H1 (cell line): ENCODE data around the gene KLHL36. TPM values are rescaled to one million over a fixed set of nuclear protein-coding genes. Genes with fewer than 3 reads are reported as not detected.

Source experiments
- BCL11A ChIP-seq, 2 experiments: IDR thresholded peaks; one replicate each; pipeline ENCODE4 v1.6.1; 2011; ENCODE audit warnings: low read depth in 2 of 2, low read length in 2 of 2, mild to moderate bottlenecking in 2 of 2
- CBX5 ChIP-seq: fragments of 300-800, 300-1000 bp; sonication (generic); IDR thresholded peaks from 2 replicates; pipeline ENCODE4 v1.7.1; 2016; ENCODE audit warnings: antibody characterized with exemption, low read length, low read depth
- CBX8 ChIP-seq: fragments of 300-800, 300-1000 bp; sonication (generic); IDR thresholded peaks from 2 replicates; pipeline ENCODE4 v1.7.1; 2016; ENCODE audit warnings: low read depth, low read length, borderline replicate concordance
- CHD2 ChIP-seq: IDR thresholded peaks from 2 replicates; pipeline ENCODE4 v1.6.1; 2012; ENCODE audit warnings: low read length, improper control_type of control experiment
- CREB1 ChIP-seq: IDR thresholded peaks from 2 replicates; pipeline ENCODE4 v1.6.1; 2012; ENCODE audit warnings: inconsistent platforms
- EGR1 ChIP-seq: IDR thresholded peaks from 2 replicates; pipeline ENCODE4 v1.6.1; 2011; ENCODE audit warnings: low read depth, low read length, borderline replicate concordance
- GTF2F1 ChIP-seq: IDR thresholded peaks from 2 replicates; pipeline ENCODE4 v1.6.1; 2012; ENCODE audit warnings: low read depth, low read length, improper control_type of control experiment, borderline replicate concordance
- KDM1A ChIP-seq: fragments of 200-600, 300-600 bp; sonication (generic); IDR thresholded peaks from 2 replicates; pipeline ENCODE4 v1.7.1; 2016; ENCODE audit warnings: mild to moderate bottlenecking, low read length, borderline replicate concordance
- NANOG ChIP-seq: IDR thresholded peaks from 2 replicates; pipeline ENCODE4 v1.6.1; 2011; ENCODE audit warnings: low read length, low read depth, mild to moderate bottlenecking, inconsistent platforms; ENCODE audit not compliant: insufficient read depth, poor library complexity, severe bottlenecking
- PHF8 ChIP-seq: fragments of 200-600 bp; sonication (generic); conservative IDR thresholded peaks from 2 replicates; pipeline ENCODE4 v1.7.1; 2012; ENCODE audit warnings: low read depth, mild to moderate bottlenecking, inconsistent platforms, low read length, moderate library complexity
- POLR2AphosphoS5 ChIP-seq: IDR thresholded peaks from 2 replicates; pipeline ENCODE4 v1.6.1; 2011; ENCODE audit warnings: low read depth, low read length
- RBBP5 ChIP-seq: IDR thresholded peaks from 2 replicates; pipeline ENCODE4 v1.7.1; 2012; ENCODE audit warnings: low read depth, mild to moderate bottlenecking, inconsistent platforms, low read length, moderate library complexity, borderline replicate concordance
- SAP30 ChIP-seq: fragments of 300-600 bp; sonication (generic); IDR thresholded peaks from 2 replicates; pipeline ENCODE4 v1.7.1; 2012; ENCODE audit warnings: low read length, moderate library complexity, mild to moderate bottlenecking, inconsistent platforms; ENCODE audit not compliant: insufficient read depth, insufficient replicate concordance
- SP4 ChIP-seq: IDR thresholded peaks from 2 replicates; pipeline ENCODE4 v1.6.1; 2012; ENCODE audit warnings: low read length, inconsistent platforms
- TAF1 ChIP-seq: IDR thresholded peaks from 2 replicates; pipeline ENCODE4 v1.6.1; 2011; ENCODE audit warnings: mild to moderate bottlenecking, low read depth, low read length
- TAF7 ChIP-seq: optimal IDR thresholded peaks from 2 replicates; pipeline ENCODE3; 2011; ENCODE audit warnings: low read depth, mild to moderate bottlenecking, inconsistent platforms, low read length, moderate library complexity, borderline replicate concordance
- TEAD4 ChIP-seq: IDR thresholded peaks from 2 replicates; pipeline ENCODE4 v1.6.1; 2012; ENCODE audit warnings: low read depth, low read length, inconsistent platforms, mixed read lengths
- polyA plus RNA-seq, 7 experiments: library from polyadenylated mRNA; depleted of rRNA in 3 of 7; stranded (reverse) in 5 of 7; unstranded in 2 of 7; fragments of >200 nt in 5 of 7; fragments of 200-250 nt in 2 of 7; gene quantifications; 1 replicate in 5 of 7; 2 replicates in 1 of 7; 4 replicates in 1 of 7; pipeline versions ENCODE4 v1.2.1 to v1.2.3, GENCODE V29; 2011 to 2013; ENCODE audit warnings: missing spikeins in 2 of 7, mixed read lengths in 2 of 7
- total RNA-seq: library from RNA; stranded (reverse); fragmentation: NEBNext Ultra II Directional; extraction: Animal tissue kit (Norgen Biotek cat#: 25700); gene quantifications from 2 replicates; pipeline ENCODE4 v1.2.1, GENCODE V29; 2021
- TF ChIP-seq, protein P1 (sequence below), 3 experiments: IDR thresholded peaks; 1 replicate in 2 of 3; 2 replicates in 1 of 3; pipeline versions ENCODE4 v1.5.1 to v1.6.1; 2011; ENCODE audit warnings: low read length in 3 of 3, mild to moderate bottlenecking in 3 of 3, inconsistent platforms in 2 of 3, low read depth in 1 of 3, moderate library complexity in 1 of 3; ENCODE audit not compliant: insufficient read depth in 1 of 3; ENCODE audit errors: control extremely low read depth in 1 of 3
- TF ChIP-seq, protein P2 (sequence below): IDR thresholded peaks from 2 replicates; pipeline ENCODE4 v1.6.1; 2012; ENCODE audit warnings: inconsistent platforms
- TF ChIP-seq, protein P3 (sequence below): IDR thresholded peaks from 2 replicates; pipeline ENCODE4 v1.6.1; 2012; ENCODE audit warnings: low read length, inconsistent platforms

The KLHL36 gene
- total and polyA plus RNA-seq, 2 of the 8 experiments (the other 6 are each of a cell fraction or from before 2014, with no cell fraction given) = 22.9 to 33.6 TPM

DNA sequence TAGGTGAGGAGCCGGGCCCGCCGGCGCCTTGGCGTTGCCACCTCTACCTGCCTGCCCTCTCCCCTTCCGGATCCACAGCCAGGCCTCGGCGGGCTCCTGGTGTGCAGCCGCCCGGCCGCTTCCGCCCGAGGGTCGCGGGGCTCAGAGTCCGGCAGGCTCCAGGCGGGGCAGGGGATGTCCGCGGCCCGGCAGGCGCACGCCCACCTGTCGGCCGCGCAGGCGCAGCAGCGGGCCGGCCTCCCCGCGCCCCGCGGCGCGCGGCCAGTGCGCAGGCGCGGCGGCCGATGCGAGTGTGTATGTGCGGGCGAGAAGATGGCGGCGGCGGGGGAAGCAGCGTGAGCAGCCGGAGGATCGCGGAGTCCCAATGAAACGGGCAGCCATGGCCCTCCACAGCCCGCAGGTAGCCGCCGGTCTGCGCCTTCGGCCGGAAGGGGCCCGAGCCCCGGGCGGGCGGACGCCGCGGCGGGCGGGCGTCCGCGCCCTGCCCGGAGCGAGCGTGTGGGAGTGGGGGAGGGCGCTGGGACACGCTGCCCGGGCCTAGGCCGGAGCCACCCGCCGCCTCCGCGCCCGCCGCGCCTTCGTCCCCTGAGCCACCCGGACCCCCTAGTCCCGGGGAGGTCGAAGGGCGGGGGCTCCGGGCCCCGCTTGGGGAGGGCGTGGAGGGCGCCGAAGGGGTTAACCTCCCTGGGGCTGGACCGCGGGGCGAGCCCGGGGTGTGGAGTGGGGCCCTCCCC lies 51.6 kb downstream of the KLHL36 start, which contains the start of gene USP10 (continued):
- TF ChIP-seq, protein P1, sequence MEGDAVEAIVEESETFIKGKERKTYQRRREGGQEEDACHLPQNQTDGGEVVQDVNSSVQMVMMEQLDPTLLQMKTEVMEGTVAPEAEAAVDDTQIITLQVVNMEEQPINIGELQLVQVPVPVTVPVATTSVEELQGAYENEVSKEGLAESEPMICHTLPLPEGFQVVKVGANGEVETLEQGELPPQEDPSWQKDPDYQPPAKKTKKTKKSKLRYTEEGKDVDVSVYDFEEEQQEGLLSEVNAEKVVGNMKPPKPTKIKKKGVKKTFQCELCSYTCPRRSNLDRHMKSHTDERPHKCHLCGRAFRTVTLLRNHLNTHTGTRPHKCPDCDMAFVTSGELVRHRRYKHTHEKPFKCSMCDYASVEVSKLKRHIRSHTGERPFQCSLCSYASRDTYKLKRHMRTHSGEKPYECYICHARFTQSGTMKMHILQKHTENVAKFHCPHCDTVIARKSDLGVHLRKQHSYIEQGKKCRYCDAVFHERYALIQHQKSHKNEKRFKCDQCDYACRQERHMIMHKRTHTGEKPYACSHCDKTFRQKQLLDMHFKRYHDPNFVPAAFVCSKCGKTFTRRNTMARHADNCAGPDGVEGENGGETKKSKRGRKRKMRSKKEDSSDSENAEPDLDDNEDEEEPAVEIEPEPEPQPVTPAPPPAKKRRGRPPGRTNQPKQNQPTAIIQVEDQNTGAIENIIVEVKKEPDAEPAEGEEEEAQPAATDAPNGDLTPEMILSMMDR (IDR thresholded peaks at IDR 0.05; ENCODE audit: control extremely low read depth in 1 of 3, insufficient read depth in 1 of 3, low read depth in 1 of 3, low read length in 3 of 3) = no peak
- no peak for TF ChIP-seq GTF2F1
- no peak for TF ChIP-seq NANOG
- TF ChIP-seq TAF7 = peak; percentile 76
- TF ChIP-seq, protein P2, sequence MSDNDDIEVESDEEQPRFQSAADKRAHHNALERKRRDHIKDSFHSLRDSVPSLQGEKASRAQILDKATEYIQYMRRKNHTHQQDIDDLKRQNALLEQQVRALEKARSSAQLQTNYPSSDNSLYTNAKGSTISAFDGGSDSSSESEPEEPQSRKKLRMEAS = peak; percentile 42; the same call in 1 of the 2 replicates
- no peak for TF ChIP-seq CBX5
- TF ChIP-seq, protein P3, sequence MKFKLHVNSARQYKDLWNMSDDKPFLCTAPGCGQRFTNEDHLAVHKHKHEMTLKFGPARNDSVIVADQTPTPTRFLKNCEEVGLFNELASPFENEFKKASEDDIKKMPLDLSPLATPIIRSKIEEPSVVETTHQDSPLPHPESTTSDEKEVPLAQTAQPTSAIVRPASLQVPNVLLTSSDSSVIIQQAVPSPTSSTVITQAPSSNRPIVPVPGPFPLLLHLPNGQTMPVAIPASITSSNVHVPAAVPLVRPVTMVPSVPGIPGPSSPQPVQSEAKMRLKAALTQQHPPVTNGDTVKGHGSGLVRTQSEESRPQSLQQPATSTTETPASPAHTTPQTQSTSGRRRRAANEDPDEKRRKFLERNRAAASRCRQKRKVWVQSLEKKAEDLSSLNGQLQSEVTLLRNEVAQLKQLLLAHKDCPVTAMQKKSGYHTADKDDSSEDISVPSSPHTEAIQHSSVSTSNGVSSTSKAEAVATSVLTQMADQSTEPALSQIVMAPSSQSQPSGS = no peak
- TF ChIP-seq KDM1A = no peak
- TF ChIP-seq RBBP5 = peak; percentile 47; the same call in 1 of the 2 replicates
- TF ChIP-seq BCL11A (IDR thresholded peaks at IDR 0.05; ENCODE audit: low read depth in 2 of 2, low read length in 2 of 2) = no peak
- no peak for TF ChIP-seq CBX8
- peak; percentile 88 for TF ChIP-seq PHF8
- peak; percentile 88 for TF ChIP-seq TAF1
- TF ChIP-seq SP4 = no peak
- no peak for TF ChIP-seq TEAD4
- no peak for TF ChIP-seq EGR1
- TF ChIP-seq POLR2AphosphoS5 = peak; percentile 77; the same call in 1 of the 2 replicates
- no peak for TF ChIP-seq SAP30
- no peak for TF ChIP-seq CHD2
- TF ChIP-seq CREB1 = 0 out of 2 replicates have a peak, but pooled peaks have one; percentile 4
